NCI-H187 (cell line): ENCODE data around the gene CHRNA3.
"Not testable (repeated sequence)": the region's sequence is repeated elsewhere in the genome, so short reads cannot be mapped to it uniquely, and the experiment has no call there.

Source experiments
- DNase-seq, 2 experiments: peaks; one replicate each; lab custom pipeline; 2025; lab: John Stamatoyannopoulos, UW

The CHRNA3 gene

DNA sequence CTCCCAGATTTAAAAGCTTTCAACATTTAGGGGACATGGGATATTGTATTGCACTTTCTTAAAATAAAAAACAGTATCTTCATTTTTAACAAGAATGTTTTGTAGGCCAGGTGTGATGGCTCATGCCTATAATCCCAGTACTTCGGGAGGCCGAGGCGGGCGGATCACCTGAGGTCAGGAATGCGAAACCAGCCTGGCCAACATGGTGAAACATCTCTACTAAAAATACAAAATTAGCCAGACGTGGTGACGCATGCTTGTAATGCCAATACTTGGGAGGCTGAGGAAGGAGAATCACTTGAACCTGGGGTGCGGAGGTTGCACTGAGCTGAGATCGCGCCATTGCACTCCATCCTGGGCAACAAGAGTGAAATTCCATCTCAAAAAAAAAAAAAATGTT, 60.6 kb downstream of the CHRNA3 start:
- DNase-seq: not testable (repeated sequence)

DNA sequence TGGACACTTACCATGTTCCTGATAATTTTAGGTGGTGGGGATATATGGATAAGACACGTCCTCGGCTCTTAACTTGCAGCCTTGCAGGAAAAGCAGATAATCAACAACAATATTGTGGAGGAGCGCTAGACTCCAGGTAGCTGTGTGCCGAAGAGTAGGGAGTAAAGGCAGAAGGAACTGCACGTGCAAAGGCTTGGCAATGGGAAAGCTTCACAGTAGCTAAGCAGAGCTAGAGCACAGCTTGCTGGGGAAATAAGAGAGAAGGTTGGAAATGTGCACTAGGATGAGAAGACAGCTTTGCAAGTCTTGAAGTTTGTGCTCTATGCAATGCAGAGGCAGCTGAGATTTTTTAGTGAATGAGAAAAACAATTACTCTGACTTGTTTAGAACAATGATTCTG, 68.2 kb downstream of the CHRNA3 start:
- DNase-seq: no peak

DNA sequence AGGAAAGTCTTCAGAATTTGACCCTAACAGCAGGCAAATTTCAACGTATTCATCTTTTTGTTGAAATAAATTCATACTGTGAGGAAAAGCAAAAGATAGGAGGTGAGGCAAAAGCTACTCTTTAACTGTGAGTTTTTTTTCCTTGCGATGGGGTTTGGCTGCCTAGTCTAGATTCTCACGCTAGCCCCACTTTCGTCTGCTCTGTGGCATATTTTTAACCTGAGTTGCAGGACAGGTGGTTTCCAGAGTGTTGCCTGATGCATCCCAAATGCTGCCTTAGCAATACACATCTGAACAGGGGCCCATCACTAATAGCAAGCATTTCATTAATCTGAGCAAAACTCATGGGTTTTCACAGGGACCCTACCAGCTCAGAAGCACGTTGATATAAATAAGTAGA, 68.9 kb downstream of the CHRNA3 start:
- no peak for DNase-seq

DNA sequence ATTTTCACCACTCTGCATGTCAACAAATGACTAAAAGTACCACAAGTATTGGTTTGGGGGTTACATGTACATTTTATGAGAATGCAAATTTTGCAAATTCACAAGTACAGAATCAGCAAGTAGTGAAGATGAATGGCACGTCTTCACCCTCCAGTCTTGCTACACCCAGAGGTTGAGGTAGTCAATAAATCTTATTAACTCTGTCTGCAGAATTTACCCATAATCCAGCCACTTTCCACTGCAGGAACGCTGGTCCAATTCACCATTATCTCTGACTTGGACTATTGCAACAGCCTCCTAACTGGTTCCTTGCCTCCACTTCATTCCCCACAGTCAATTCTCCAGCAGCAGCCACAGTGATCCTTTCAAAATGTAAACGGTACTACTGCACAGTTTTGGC, 70.0 kb downstream of the CHRNA3 start:
- DNase-seq: no peak

DNA sequence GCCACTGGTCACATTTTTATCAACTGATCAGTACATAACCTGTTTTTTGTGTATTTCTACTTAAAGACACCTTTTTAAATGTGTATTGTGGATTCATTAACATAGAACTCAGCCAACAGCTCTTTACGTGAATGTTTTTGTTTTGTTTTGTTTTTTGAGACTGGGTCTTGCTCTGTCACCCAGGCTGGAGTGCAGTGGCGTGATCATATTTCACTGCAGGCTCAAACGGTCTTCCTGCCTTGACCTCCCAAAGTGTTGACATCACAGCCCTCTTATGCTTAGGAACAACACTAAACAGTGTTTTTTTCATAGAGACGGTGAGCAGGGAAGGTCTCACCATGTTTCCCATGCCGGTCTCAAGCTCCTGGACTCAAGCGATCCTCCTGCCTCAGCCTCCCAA, 70.6 kb downstream of the CHRNA3 start:
- no peak for DNase-seq
